Hematopoietic multipotent progenitor cell treated with erythropoietin and hydrocortisone succinate and interleukin-3 and kit ligand, for 17 days (in vitro differentiated cells): ENCODE measurements around the gene SBF2.

Experiments
- DNase-seq: peaks from one replicate; pipeline ENCODE4 v3.0.0-alpha.2; 2015; ENCODE audit warnings: low spot score

SBF2 gene

DNA sequence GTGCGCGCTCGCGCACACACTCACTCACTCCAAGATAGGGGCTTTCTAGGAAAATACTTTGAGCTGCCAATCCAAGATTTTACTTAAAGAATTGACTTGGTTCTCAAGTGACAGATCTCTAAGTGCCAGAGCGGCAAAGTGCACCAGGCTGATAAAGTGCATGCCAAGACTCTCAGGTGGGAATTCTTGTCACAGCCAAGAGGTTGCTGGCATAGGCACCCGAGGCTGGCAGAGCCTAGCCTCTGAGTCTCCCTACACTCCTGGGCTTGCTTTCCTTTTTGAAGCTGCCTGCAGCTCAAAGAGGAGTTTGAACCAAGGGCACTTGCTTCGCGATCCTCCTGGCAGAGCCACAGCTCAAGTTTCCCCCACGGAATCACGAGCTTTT, 8.3 kb upstream of the SBF2 start:
- peak; percentile 27 for DNase-seq

DNA sequence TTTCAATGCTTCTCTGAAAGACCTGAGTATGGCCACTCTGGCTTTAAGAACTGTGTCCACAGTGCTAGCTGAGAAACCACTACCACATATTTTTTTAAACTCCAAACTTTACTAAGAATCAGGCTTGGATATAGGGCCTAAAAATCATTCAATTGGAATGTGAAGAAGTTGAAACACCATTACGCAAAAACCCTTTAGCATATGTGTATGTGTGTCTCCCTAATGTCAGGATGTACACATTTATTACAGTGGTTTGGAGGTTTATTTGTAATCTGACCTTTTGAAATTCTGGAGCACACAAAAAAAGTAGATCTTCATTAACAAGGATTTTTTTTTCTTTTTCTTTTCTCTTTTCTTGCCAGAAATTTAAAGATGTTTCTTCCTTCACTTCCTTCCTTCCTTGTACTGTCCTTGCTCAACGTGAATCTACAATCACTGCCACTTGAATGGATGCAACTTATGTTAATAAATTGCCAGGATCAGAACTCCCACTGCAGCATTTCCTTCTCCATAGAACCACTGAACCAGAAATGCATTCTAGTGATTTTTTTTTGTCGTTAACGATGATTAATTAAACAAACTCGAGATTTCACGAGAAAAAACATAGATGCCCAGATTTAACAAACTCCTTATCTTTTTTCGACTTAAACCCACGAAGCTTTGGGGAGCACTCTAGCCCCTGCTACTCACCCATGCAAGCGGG, 7.8 kb upstream of the SBF2 start:
- DNase-seq = no peak

- DNase-seq = no peak
Observed at GRCh38 chr11:10298342-10298741, 4.3 kb upstream of the SBF2 start.

GRCh38 chr11:10295064-10295901, 1.3 kb upstream of the SBF2 start:
- no peak for DNase-seq

- no peak for DNase-seq
Observed at GRCh38 chr11:10294290-10294953, 403 bp upstream of the SBF2 start.

- no peak for DNase-seq
Observed at GRCh38 chr11:10291801-10292638, 2.0 kb downstream of the SBF2 start.

DNA sequence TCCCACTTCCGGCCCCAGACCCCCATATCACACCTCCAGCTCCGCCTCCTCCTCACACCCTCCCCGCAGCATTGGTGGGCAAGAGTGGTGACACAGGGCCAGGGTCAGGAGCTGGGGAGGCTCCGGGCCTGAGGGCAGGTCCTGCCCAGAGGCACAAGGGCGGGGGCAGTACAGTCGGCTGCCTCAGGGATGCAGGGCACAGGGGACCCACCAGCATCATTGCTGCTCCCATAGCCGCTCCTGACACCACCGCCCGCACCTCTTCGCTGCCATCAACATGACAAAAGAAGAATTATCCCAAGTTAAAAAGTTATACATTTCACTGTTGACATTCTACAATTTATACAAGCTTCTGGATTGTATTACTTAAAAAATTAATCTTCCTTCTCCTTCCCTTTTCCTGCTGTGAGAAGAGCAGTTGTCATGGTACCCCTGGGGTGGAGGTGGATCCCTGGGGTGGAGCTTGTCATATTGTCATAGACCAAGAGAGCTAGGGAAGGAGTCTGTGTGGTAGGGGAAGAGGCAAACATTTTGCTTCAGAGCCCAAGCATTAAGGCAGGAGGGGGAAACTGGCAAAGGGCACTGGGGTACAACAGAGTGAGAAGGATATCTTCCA, 4.1 kb downstream of the SBF2 start:
- DNase-seq = no peak

- no peak for DNase-seq
Observed at GRCh38 chr11:10288881-10289764, 4.9 kb downstream of the SBF2 start.

DNA sequence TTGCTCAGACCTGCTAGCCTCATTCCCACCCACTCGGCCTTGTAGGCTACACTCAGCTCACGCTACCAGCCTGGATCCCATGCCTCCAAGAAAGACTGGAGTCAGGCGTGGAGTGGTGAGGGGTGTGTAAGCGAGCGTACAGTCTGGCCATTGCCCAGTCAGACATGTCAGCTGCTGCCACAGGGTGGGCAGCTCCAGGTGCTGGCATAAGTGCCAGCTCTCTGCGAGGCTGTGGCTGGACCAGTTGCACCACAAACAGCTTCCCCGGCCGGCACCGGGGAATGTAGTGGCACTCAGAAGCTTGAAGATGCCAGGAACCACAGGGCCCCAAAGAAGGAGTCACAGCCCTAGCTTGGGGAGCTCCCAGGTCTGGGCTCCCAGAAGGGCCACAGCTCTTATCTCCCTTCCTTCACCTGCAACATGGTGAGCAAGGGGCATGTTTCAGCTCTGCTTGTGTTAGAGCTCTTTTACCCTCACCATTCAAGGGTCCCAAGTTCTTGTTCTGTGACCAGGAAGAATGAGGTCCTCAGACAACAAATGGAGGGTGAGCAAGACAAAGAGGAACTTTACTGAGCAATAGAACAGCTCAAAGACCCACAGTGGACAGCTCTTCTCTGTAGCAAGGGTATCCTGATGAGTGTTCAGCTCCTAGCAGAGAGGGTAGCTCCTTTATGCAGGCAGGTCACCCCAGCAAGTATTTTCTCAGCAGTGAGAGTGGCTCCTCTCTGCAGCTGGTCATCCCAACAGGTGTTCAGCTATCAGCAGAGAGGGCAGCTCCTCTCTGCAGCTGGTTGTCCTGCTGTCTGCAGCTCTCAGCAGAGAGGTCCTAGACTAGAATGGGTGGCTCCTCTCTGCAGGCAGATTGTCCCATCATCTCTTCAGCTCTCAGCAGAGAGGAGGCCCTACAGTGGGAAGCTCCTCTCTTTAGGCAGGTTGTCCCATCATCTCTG, 6.0 kb downstream of the SBF2 start:
- DNase-seq = no peak

GRCh38 chr11:10287140-10287539, 6.9 kb downstream of the SBF2 start:
- DNase-seq = no peak

DNA sequence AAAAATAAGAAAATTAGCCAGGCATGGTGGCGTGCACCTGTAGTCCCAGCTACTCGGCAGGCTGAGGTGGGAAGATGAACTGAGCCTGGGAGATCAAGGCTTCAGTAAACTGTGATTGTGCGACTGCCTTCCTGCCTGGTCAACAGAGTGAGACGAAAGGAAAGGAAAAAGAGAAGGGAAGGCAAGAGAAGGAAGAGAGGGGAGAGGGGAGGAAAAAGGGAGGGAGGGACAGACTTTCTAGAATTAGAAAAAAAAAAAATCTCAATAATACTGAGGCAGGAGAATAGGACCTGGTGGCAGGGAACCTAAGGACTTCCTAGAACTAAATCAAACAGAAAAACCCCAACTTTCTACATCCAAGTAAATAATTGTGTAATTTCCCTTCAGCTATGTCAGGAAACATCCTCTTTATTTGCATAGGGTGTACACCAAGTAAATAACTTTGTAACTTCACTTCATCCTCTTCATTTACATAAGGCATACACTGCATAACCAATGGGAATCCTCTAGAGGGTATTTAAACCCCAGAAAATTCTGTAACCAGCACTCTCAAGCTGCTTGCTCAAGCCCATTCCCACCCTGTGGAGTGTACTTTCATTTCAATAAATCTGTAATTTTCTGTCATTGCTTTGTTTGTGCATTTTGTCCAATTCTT, 8.7 kb downstream of the SBF2 start:
- no peak for DNase-seq

GRCh38 chr11:10283991-10284390, 10.0 kb downstream of the SBF2 start:
- DNase-seq = no peak

DNA sequence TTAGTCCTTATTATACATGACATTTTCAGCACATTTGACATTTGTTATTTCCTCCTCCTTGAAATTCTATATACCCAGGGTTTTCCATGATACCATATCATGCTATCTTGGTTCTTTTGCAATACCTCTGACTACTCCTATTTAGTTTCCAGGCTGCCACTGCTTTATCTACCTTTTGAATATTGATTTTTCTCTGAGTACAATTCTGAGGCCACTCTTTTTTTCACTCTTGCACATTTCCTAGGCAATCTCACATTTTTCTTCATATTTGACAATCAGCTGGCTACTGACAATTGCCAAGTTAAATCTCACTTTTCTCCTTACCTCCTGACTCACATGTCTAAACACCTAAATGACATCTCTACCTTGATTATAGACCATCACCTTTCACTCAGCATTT, 11.9 kb downstream of the SBF2 start:
- no peak for DNase-seq

DNA sequence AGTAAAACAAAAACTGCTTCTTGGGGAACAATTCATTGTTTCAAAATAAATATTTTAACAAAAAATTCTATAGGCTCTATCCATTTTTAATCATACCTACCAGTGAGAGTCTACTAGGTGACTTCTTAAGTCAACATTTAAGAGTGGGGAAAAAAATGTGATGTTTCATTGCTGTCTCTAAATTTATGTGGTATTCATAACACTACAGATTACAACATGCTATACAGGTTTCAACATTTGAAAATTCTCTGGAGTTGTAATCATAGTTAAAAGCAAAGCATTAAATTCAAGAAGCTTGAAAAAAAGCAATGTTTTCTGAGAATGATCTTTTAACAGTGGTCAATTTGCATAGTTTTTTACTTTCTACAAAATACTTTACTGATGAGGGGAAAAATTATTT, 18.3 kb downstream of the SBF2 start:
- no peak for DNase-seq

DNA sequence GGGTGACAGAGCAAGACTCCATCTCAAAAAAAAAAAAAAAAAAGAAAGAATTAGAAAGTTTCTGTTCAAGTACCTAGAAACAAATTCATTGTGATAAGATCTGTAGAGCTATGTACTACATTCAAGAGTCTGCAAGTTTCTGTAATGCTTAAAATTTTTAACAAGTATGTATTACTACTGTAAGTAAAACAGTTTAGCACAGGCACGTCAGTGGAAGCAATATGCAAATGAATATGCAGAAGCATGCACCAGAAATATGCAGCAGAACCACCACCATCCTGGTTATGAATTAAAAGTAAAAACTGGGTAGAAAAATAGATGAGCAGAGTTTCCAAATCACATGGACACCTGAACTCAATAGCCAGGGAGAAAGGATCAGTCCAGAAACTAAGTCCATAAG, 19.3 kb downstream of the SBF2 start:
- DNase-seq = no peak

DNA sequence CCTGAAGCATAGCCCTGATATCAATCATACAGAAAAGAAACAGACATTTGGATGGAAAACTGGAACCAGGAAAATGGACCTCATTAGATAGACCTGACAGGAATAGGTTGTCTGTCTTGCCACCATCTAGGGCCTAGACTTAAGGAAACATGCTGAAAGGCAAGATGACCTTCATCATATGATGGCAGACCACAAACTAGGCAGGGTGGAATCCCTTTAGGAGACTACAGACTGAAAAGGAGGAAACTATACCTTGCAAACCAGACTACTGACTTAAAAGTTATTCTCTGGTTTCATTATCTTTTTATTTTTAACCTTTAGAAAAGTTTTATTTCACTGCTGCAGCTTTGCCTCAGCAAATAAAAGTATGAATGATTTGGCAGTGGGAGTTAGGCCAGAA, 20.3 kb downstream of the SBF2 start:
- DNase-seq = no peak

GRCh38 chr11:10272132-10272531, 21.9 kb downstream of the SBF2 start:
- DNase-seq = no peak

DNA sequence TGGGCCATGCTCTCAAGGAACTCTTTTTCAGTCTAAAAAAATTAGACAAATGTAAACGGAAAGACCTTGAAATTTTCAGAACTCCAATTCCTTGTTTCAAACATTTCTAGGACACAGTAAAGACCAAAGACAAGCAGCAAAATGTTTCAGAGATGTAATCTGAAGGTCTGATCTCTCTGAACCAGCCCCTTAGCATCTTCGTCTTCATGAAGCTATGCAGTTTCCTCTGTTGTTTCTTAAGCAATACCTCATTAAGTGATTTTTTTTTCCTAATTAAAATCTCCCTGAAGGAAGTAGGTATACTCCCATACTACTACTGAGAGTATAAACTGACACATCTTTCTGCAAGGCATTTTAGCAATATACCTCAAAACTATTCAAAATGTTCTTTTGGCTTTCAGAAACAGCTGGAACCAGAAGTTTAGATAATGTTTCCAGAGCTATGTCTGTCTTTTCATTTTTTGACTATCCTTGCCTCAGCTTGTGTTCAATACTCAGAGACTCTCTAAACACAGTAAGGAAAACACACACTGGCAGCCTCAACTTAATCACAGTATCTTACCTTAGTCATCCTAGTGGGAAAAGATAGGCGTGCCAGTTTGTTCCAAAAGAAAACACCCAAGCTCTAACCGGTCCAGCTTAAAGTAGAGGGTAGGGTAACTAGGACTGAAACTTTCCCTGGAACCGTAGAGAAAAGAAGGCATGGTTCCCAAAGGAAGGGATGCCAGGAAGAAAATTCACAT, 25.1 kb downstream of the SBF2 start:
- DNase-seq = no peak
